Measurements from ENCODE around the gene SYTL5.

SYTL5 gene

DNA sequence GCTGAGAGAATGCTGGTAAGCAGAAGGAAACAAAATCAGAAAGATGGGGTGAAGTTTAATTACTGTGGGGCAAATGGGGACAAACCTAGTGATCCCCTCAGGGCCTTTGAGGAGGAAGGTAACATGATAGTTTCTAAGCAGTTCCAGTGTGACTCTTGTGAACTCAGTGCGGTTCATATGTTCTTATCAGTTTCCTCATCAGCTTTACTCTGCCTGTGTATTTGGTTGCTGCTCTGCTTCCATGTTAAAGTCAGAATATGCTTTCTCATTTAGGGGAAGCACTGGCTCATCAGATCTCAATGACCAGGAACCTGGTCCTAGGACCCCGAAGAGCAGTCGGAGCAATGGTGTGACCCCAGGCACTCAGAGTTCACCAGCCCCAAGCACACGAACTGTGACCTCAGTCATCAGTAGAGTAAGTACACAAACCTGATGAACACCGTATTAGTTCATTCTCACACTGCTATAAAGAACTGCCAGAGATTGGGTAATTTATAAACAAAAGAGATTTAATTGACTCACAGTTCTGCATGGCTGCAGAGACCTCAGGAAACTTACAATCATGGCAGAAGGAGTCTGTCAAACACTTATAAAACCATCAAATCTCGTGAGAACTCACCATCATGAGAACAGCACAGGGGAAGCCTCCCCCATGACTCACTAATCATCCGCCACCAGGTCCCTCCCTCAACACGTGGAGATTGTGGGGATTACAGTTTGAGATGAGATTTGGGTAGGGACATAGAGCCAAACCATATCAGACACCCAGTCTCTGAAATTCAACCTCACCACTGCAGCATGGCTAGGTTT is 83.0 kb downstream of the SYTL5 start:
- DNase-seq (ENCODE audit: low read depth), result no peak

GRCh38 chrX:38095971-38096529 is 89.7 kb downstream of the SYTL5 start:
- no peak for DNase-seq (ENCODE audit: low read depth)

- no peak for DNase-seq (ENCODE audit: low read depth)
Observed at GRCh38 chrX:38099688-38100087, 93.3 kb downstream of the SYTL5 start.

DNA sequence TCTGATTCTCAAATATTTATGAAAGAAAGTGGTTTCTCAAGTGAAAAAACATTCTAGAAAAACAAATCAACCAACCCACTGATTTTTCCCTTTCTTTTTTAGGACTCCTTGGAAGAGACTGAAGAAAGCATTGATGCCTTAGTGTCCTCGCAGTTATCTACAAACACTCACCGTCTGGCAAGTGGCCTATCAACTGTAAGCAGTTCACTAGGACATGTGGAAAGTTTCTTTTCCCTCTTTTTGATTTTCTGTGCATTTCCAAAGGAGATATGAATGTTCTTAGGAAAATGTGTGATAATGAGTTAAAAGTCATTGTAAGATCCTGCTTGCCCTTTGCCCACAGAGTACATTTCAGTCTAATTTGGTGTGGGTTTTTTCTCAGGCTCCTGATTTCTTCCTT is 95.9 kb downstream of the SYTL5 start:
- DNase-seq (ENCODE audit: low read depth), result no peak

DNA sequence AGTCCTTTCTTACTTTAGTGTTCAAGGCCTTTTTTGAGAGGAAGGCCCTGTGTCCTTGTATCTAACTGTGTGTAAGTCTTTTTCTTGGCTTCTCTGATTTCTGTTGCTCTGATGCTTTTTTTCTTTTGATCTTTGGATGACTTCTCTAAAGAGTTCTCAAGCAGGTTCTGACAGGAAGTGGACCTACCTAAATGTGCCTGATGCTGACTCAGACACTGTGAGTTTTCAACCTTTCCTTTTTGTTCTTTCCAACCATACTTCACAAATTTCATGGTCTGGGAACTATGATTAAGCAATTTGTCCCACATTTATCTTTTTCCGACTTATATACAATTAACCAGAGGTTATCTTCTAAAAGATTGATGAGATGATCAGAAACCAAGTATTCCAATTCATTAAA is 96.5 kb downstream of the SYTL5 start:
- no peak for DNase-seq (ENCODE audit: low read depth)

DNA sequence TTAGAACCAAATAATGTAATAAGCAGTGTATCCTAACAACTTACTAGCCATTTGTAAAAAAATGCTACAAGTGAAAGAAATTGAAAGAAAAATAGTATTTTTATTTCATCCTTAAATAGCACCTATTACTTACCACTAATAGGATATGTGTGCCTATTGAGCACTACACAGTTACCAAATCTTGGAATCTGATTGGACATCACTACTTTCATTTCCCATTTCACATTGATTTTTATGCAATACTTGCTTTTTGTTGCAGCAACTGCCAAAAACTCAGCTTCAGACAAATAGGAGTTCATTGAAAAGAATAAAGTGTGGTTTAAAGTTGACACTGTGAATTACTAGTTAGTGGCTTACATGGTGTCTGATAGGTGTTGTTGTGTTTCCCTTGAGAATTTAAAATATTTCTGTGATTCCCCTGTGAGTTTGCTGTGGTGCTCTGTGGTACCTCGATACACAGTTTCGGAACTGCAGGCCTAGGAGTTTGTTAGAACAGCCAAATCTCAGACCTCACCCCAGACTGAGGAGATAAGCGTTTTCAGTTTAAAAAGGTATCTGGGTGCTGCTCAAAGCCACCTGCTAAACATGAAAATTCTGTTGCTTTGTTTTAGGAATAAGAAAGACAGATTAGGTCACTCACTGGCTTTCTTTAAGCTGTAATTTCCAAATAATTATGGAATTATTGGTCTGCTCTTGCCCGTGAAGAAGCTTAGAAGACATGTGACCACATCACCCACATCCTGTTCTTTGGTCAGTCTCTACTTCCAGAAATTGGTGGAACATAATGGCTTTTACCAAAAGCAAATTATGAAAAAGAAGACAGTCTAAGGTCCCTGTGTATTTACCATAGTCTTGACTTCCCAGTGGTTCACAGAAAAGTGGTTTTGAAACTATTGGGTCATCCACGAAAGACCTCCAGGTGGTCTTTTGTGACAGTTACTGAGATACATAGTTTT is 97.8 kb downstream of the SYTL5 start:
- no peak for DNase-seq (ENCODE audit: low read depth)

DNA sequence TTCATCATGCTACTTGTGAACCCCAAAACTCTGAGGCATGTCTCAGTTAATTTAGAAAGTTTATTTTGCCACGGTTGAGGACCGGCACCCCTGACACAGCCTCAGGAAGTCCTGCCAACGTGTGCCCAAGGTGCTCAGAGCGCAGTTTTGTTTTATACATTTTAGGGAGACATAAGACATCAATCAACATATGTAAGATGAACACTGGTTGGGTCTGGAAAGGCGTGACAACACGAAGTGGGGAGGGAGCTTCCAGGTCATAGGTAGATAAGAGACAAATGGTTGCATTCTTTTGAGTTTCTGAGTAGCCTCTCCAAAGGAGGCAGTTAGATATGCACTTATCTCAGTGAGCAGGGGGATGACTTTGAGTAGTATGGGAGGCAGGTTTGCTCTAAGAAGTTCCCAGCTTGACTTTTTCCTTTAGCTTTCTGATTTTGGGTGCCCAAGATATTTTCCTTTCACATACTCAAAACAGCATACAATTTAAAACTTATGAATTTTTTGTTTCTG is 98.9 kb downstream of the SYTL5 start:
- no peak for DNase-seq (ENCODE audit: low read depth)

DNA sequence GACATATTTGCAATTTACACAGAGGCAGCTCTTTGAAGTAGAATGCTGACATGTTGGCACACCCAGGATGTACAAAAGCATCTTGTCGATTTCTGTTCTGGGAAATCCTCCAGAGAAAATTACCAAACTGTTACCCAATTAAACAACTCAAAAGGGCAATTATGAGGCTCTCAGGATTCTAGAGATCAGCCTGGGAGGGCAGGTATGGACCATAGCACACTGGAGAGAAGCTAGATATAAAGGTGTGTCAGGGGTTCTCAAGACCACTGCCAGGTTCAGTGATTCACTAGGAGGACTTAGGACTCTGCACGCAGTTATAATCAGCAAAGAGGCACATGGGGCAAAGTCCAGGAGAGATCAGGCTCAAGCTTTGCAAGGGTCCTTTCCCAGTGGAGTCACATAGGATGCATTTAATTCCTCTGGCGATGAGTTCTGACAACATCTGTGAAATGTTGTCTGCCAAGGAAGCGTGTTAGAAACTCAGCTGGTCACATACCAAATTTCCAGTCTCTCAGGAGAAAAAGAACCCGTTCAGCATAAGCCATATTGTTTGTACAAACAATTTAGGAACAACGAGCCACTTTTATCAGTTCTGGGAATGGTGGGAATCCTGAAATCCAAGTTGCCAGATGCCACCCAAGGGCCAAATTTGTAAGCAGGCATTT is 100.8 kb downstream of the SYTL5 start:
- DNase-seq (ENCODE audit: low read depth), result no peak

DNA sequence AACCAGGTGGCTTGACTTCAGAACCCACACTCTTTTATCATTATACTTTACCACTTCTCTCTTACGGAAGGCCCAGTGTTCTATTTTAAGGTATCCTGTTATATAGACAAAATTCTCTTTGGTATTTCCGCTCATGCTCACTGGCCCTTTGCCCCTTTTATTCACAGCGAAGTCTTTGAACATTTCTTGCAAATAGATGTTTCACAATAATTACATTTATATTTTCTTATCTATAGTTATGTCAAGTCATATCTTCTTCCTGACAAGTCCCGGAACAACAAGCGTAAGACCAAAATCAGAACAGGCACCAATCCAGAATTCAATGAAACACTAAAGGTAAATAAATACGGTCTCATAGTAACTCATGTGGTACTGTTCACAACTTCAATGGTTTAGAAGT is 102.0 kb downstream of the SYTL5 start:
- no peak for DNase-seq (ENCODE audit: low read depth)

GRCh38 chrX:38109042-38109898 is 102.9 kb downstream of the SYTL5 start:
- no peak for DNase-seq (ENCODE audit: low read depth)

- no peak for DNase-seq (ENCODE audit: low read depth)
Observed at GRCh38 chrX:38110231-38110630, 103.9 kb downstream of the SYTL5 start.

DNA sequence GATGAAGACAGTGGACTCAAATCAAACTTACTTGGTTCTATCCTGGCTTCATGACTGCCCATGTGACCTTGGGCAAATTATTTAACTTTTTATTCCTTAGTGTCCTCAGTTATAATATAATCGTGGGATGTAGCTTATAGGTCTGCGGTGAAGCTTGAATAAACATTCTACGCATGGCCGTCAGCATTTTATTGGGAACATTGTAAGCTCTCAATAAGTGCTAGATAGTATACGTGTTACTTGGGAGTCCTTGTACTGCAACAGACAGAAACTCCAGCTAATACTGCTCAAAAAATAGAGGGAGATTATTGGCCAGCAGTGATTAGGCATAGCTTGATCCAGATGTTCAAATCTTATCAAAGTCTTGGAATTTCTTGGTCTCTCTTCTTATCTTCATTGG is 104.8 kb downstream of the SYTL5 start:
- no peak for DNase-seq (ENCODE audit: low read depth)

GRCh38 chrX:38112566-38112965 is 106.2 kb downstream of the SYTL5 start:
- no peak for DNase-seq (ENCODE audit: low read depth)

GRCh38 chrX:38116706-38117105 is 110.4 kb downstream of the SYTL5 start:
- DNase-seq (ENCODE audit: low read depth), result no peak

DNA sequence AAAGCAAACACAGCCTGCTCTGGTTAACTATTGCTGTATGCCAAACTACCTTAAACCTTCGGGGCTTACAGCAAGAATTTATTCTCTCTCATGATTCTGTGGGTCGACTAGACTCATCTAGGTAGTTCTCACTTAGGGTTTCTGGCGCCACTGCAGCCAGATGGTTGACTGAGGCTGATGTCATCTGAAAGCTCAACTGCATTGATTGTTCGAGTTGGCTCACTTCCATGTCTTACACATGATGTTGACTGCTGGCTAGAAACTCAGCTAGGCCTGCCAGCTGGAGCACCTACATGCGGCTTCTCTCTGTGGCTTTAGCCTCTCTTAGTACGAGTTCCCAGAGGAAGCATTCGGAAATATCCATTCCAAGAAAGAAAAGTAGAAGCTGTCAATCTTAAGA is 111.1 kb downstream of the SYTL5 start:
- DNase-seq (ENCODE audit: low read depth), result no peak

DNA sequence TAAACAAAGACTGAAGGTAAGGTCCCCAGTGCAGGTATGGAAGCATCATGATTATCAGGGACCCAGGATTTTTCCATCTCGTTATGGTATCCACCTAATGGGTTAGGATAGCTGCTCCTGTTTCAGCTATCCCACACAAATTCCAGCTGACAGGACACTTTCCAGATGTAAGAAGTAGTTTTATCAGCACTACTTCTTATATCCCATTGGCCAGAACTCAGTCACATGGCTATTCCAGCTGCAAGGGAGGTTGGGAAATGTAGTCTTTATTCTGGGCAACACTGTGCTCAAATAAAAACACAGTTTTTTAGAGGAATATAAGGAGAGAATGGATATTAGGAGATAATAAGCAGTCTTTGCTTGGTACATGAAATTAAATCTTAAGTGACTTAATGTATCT is 117.6 kb downstream of the SYTL5 start:
- DNase-seq (ENCODE audit: low read depth), result no peak

- DNase-seq (ENCODE audit: low read depth), result no peak
Observed at GRCh38 chrX:38126179-38126578, 119.8 kb downstream of the SYTL5 start.

- DNase-seq (ENCODE audit: low read depth), result no peak
Observed at GRCh38 chrX:38127961-38128360, 121.6 kb downstream of the SYTL5 start.

- no peak for DNase-seq (ENCODE audit: low read depth)
Observed at GRCh38 chrX:38129366-38129765, 123.0 kb downstream of the SYTL5 start.

- no peak for DNase-seq (ENCODE audit: low read depth)
Observed at GRCh38 chrX:38138157-38138891, 132.0 kb downstream of the SYTL5 start.
